Left lobe of liver (tissue), 2 donors: ENCODE measurements around the gene ZNF391. TPM values are rescaled to one million over a fixed set of nuclear protein-coding genes. Genes with fewer than 3 reads are reported as not detected.
"Not testable (repeated sequence)": the region's sequence is repeated elsewhere in the genome, so short reads cannot be mapped to it uniquely, and the experiment has no call there.

Source experiments
- ATAC-seq: fragments of 200-7000 bp; cut with Tn5 transposase; one replicate; pipeline ENCODE4 v1.9.1; 2020; ENCODE audit warnings: mild to moderate bottlenecking, moderate library complexity
- DNase-seq: peaks from one replicate; pipeline ENCODE4 v3.0.0-alpha.2; 2020; ENCODE audit warnings: low spot score
- total RNA-seq: library from RNA; stranded (reverse); gene quantifications from one replicate; pipeline ENCODE4 v1.2.1, GENCODE V29; 2021
- donor health status: DM: no; HTN: no; CAD: no; lungs with moderate emphysema.
- donor health status: DM: no; HTN: yes; CAD: no.

Gene ZNF391
- total RNA-seq, 1 donor from 2014 or later, result 0.10 TPM

- no peak for DNase-seq
- no peak for ATAC-seq
These were observed 30.8 kb downstream of the ZNF391 start for GRCh38 chr6:27419363-27419762.

- ATAC-seq, result no peak
- DNase-seq, result no peak
These were observed 34.2 kb downstream of the ZNF391 start for GRCh38 chr6:27422651-27423332.

GRCh38 chr6:27424851-27425250 is 36.3 kb downstream of the ZNF391 start:
- not testable (repeated sequence) for DNase-seq, ATAC-seq

- ATAC-seq, result no peak
- DNase-seq, result no peak
These were observed 37.6 kb downstream of the ZNF391 start for GRCh38 chr6:27426045-27426620.

- DNase-seq (no peak), ATAC-seq (no peak)
These were observed 39.9 kb downstream of the ZNF391 start for GRCh38 chr6:27428502-27428901.

GRCh38 chr6:27428966-27429365 is 40.4 kb downstream of the ZNF391 start:
- DNase-seq (no peak), ATAC-seq (no peak)

GRCh38 chr6:27433714-27434113 is 45.2 kb downstream of the ZNF391 start:
- ATAC-seq (no peak), DNase-seq (no peak)

- no peak for DNase-seq
- no peak for ATAC-seq
These were observed 50.8 kb downstream of the ZNF391 start for GRCh38 chr6:27439371-27439770.

GRCh38 chr6:27441001-27441400 is 52.4 kb downstream of the ZNF391 start:
- DNase-seq (no peak), ATAC-seq (no peak)

- DNase-seq, result no peak
- ATAC-seq, result no peak
These were observed 54.4 kb downstream of the ZNF391 start for GRCh38 chr6:27442932-27443331.

GRCh38 chr6:27448456-27448855 is 59.9 kb downstream of the ZNF391 start:
- DNase-seq (no peak), ATAC-seq (no peak)

GRCh38 chr6:27451660-27452390 is 63.3 kb downstream of the ZNF391 start:
- ATAC-seq (no peak), DNase-seq (no peak)

- DNase-seq, result no peak
These were observed 63.9 kb downstream of the ZNF391 start for GRCh38 chr6:27452496-27452897.

More at GRCh38 chr6:27452496-27452897, 63.9 kb downstream of the ZNF391 start:
- ATAC-seq, result no peak

Other genes starting within 250 kb of the ZNF391 start
- gene PRSS16, start 141.1 kb upstream of the ZNF391 start, total RNA-seq, result 0.08 TPM
- not detected for gene POM121L2, start 76.5 kb upstream of the ZNF391 start, total RNA-seq
- gene ZNF184, start 84.3 kb downstream of the ZNF391 start, total RNA-seq, result 1.5 TPM